Smooth muscle cell (in vitro differentiated cells): Measurements from ENCODE around the gene ANKRD36C. TPM values are rescaled to one million over a fixed set of nuclear protein-coding genes. Genes with fewer than 3 reads are reported as not detected.
"Not testable (repeated sequence)": the region's sequence is repeated elsewhere in the genome, so short reads cannot be mapped to it uniquely, and the experiment has no call there.

Experiments
- DNase-seq: peaks from one replicate; lab custom pipeline; 2025; ENCODE audit not compliant: unreplicated experiment; lab: John Stamatoyannopoulos, UW
- H2AFZ ChIP-seq: fragments of 200-600 bp; sonication (generic); 2 replicates; pipeline ENCODE4 v1.6.0; 2016; ENCODE audit warnings: antibody characterized with exemption, low read depth, mild to moderate bottlenecking
- H3F3A ChIP-seq: fragments of 200-600 bp; sonication (generic); 2 replicates; pipeline ENCODE4 v1.6.0; 2017; ENCODE audit warnings: antibody characterized with exemption, low read depth
- H3K27ac ChIP-seq: fragments of 200-600 bp; sonication (generic); 2 replicates; pipeline ENCODE4 v1.5.1; 2016; ENCODE audit warnings: low read depth, mild to moderate bottlenecking
- H3K27me3 ChIP-seq: fragments of 200-600 bp; sonication (generic); 2 replicates; pipeline ENCODE4 v1.6.1; 2016; ENCODE audit warnings: low read depth, mild to moderate bottlenecking
- H3K36me3 ChIP-seq: fragments of 200-600 bp; sonication (generic); 2 replicates; pipeline ENCODE4 v1.5.1; 2016; ENCODE audit warnings: low read depth
- H3K4me1 ChIP-seq: fragments of 200-600 bp; sonication (generic); 2 replicates; pipeline ENCODE4 v1.5.1; 2016; ENCODE audit warnings: low read depth
- H3K4me2 ChIP-seq: fragments of 200-600 bp; sonication (generic); 2 replicates; pipeline ENCODE4 v1.6.0; 2016; ENCODE audit warnings: mild to moderate bottlenecking
- H3K4me3 ChIP-seq: fragments of 200-600 bp; sonication (generic); 2 replicates; pipeline ENCODE4 v1.5.1; 2016; ENCODE audit warnings: mild to moderate bottlenecking
- H3K79me2 ChIP-seq: fragments of 200-600 bp; sonication (generic); 2 replicates; pipeline ENCODE4 v1.6.0; 2016; ENCODE audit warnings: low read depth, mild to moderate bottlenecking
- H3K9ac ChIP-seq: fragments of 200-600 bp; sonication (generic); 2 replicates; pipeline ENCODE4 v1.6.0; 2016; ENCODE audit warnings: low read depth
- H3K9me3 ChIP-seq: fragments of 200-600 bp; sonication (generic); replicated peaks from 2 replicates; pipeline ENCODE4 v1.5.1; 2016; ENCODE audit warnings: low read depth
- H4K20me1 ChIP-seq: fragments of 200-600 bp; sonication (generic); 2 replicates; pipeline ENCODE4 v1.6.0; 2016; ENCODE audit warnings: low read depth
- WGBS: methylation state at CpG from one replicate; pipeline ENCODE4 v1.1.7; 2016; ENCODE audit warnings: low lambda C conversion rate; 5-methylcytosine and 5-hydroxymethylcytosine counted together
- polyA plus RNA-seq: library from polyadenylated mRNA; unstranded; fragments of >200 nt; fragmentation: Nextera tagmentation; extraction: Ambion mirVana; gene quantifications from 2 replicates; pipeline ENCODE4 v1.2.1, GENCODE V29; 2016
- total RNA-seq: library from RNA; depleted of rRNA; stranded (reverse); fragments of >200 nt; gene quantifications from 2 replicates; pipeline ENCODE4 v1.2.3, GENCODE V29; 2014

The ANKRD36C gene
- total and polyA plus RNA-seq, 2 experiments from 2014 or later = 17.8 to 43.1 TPM

DNA sequence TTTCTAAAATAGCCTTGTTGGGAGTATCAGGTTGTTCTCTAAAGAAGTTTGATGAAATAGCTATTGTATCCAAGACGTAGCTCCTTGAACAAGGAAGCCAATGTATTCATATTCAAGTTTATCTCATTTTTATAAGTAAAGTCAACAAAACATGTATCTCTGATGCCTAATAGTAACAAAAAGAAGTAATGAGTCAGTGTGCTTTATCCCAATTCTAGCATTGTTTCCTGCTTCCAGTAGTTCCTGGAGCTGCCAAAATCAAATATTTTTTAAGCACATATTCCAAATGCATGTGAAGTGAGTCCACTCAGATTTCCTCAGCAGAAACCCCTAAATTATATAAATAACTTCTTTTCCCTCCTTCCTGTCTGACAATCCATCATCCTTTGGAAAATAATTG is 74.6 kb downstream of the ANKRD36C start:
- H3K36me3 ChIP-seq, H3K9me3 ChIP-seq, H3K27ac ChIP-seq, H3K9ac ChIP-seq, H3K4me2 ChIP-seq, H2AFZ ChIP-seq, H3F3A ChIP-seq, H3K79me2 ChIP-seq, H3K27me3 ChIP-seq, H3K4me3 ChIP-seq, DNase-seq, H4K20me1 ChIP-seq, H3K4me1 ChIP-seq: not testable (repeated sequence)
- WGBS = 94% methylated on average over 1 of the region's 1 CpG

DNA sequence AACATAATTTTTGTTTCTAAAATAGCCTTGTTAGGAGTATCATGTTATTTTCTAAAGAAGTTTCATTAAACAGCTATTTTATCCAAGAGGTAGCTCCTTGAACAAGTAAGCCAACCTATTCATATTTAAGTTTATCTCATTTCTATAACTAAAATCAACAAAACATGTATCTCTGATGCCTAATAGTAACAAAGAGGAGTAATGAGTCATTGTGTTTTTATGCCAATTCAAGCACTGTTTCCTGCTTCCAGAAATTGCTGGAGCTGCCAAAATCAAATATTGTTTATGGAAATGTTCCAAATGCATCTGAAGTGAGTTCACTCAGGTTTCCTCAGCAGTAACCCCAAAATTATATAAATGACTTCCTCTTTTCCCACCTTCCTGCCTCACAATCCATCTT is 76.5 kb downstream of the ANKRD36C start:
- not testable (repeated sequence) for H4K20me1 ChIP-seq, H3K4me2 ChIP-seq, H3K9ac ChIP-seq, H3K4me1 ChIP-seq, H2AFZ ChIP-seq, H3K27me3 ChIP-seq, H3K4me3 ChIP-seq, H3K9me3 ChIP-seq, H3F3A ChIP-seq, H3K36me3 ChIP-seq, H3K79me2 ChIP-seq, H3K27ac ChIP-seq, DNase-seq

GRCh38 chr2:95911431-95911830 is 80.2 kb downstream of the ANKRD36C start:
- WGBS = 90% methylated on average over 5 of the region's 5 CpGs
- DNase-seq = not testable (repeated sequence)

GRCh38 chr2:95894443-95894842 is 97.2 kb downstream of the ANKRD36C start:
- not testable (repeated sequence) for H3K4me1 ChIP-seq, H3K9me3 ChIP-seq, H3K27ac ChIP-seq, H3K9ac ChIP-seq, H3K27me3 ChIP-seq, H3K79me2 ChIP-seq, H3K36me3 ChIP-seq, H2AFZ ChIP-seq, H3K4me3 ChIP-seq, H3K4me2 ChIP-seq, H3F3A ChIP-seq, DNase-seq, H4K20me1 ChIP-seq
- WGBS = 91% methylated on average over 2 of the region's 2 CpGs

More at GRCh38 chr2:95911431-95911830, 80.2 kb downstream of the ANKRD36C start:
- not testable (repeated sequence) for H3K9ac ChIP-seq, H3K4me1 ChIP-seq, H3K27ac ChIP-seq, H3K9me3 ChIP-seq, H3K79me2 ChIP-seq, H3K4me2 ChIP-seq, H3F3A ChIP-seq, H3K4me3 ChIP-seq, H2AFZ ChIP-seq, H3K27me3 ChIP-seq, H3K36me3 ChIP-seq, H4K20me1 ChIP-seq

GRCh38 chr2:95867929-95868328 is 123.7 kb downstream of the ANKRD36C start:
- 100% methylated on average over 1 of the region's 1 CpG for WGBS
- H3K36me3 ChIP-seq, H3K27ac ChIP-seq, H3K9me3 ChIP-seq, H3K27me3 ChIP-seq, DNase-seq, H4K20me1 ChIP-seq, H2AFZ ChIP-seq, H3K9ac ChIP-seq, H3K4me2 ChIP-seq, H3F3A ChIP-seq, H3K4me1 ChIP-seq, H3K4me3 ChIP-seq, H3K79me2 ChIP-seq: not testable (repeated sequence)

DNA sequence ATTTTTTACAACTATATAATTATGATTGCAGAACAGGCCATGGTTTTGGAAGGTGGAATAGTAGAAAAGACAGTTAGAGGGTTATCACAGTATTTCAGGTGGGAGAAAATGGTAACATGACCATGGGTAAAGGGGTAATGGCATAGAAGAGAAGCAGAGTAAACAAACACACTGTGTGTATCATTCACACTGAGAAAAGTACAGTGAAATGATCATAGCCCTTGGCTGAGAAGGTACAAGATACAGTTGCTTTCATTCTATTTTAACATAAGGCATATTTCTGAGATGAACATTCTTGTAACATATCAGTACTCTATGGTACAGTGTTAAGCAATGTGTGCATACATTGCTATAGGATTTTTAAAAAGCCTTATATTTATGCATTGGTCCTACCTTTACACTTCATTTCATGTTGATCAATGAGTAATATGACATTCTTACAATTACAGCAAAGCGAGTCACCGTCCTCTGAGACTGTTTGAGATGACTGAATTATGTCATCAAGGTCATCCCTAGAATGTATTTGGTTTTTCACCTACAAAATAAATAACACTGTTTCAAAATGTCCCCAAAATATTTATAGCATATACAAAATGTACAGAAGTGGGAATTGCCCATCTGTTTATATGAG is 124.5 kb downstream of the ANKRD36C start:
- not testable (repeated sequence) for H4K20me1 ChIP-seq, H3K4me1 ChIP-seq, DNase-seq, H3K79me2 ChIP-seq, H3K4me3 ChIP-seq, H3K27ac ChIP-seq, H3K36me3 ChIP-seq, H2AFZ ChIP-seq, H3K4me2 ChIP-seq, H3K9ac ChIP-seq, H3K9me3 ChIP-seq, H3K27me3 ChIP-seq, H3F3A ChIP-seq
- no CpG with 5 or more reads among the region's 2 CpGs for WGBS

- 92% methylated on average over 3 of the region's 3 CpGs for WGBS
- H3K4me3 ChIP-seq, H3K27me3 ChIP-seq, H3K79me2 ChIP-seq, H3K4me1 ChIP-seq, H3K9me3 ChIP-seq, H4K20me1 ChIP-seq, H3K9ac ChIP-seq, H3F3A ChIP-seq, DNase-seq, H2AFZ ChIP-seq, H3K4me2 ChIP-seq, H3K36me3 ChIP-seq, H3K27ac ChIP-seq: not testable (repeated sequence)
Measured at GRCh38 chr2:95862121-95862520, 129.5 kb downstream of the ANKRD36C start.
